Neural cell (in vitro differentiated cells): Measurements from ENCODE around the gene NALCN. TPM values are rescaled to one million over a fixed set of nuclear protein-coding genes. Genes with fewer than 3 reads are reported as not detected.

Experiments used
- H2AFZ ChIP-seq: fragments of 200-600, 300-800 bp; sonication (generic), shearing (Covaris generic); 2 replicates; pipeline ENCODE4 v1.6.0; 2014; ENCODE audit warnings: low read depth, mild to moderate bottlenecking, antibody characterized with exemption, low read length, moderate library complexity
- H3F3A ChIP-seq: fragments of 200-600 bp; shearing (Covaris generic); 2 replicates; pipeline ENCODE4 v1.6.1; 2016; ENCODE audit warnings: mild to moderate bottlenecking, moderate library complexity, mixed read lengths, antibody characterized with exemption, low read length; ENCODE audit not compliant: insufficient read depth, poor library complexity, severe bottlenecking
- H3K27ac ChIP-seq: fragments of 200-600, 300-800 bp; sonication (generic), shearing (Covaris generic); 2 replicates; pipeline ENCODE4 v1.5.1; 2014; ENCODE audit warnings: mild to moderate bottlenecking, low read length, moderate library complexity
- H3K27me3 ChIP-seq: fragments of 300-800, 200-600 bp; sonication (generic), shearing (Covaris generic); 2 replicates; pipeline ENCODE4 v1.6.0; 2014; ENCODE audit warnings: mild to moderate bottlenecking, low read depth, low read length, moderate library complexity; ENCODE audit not compliant: insufficient read depth
- H3K36me3 ChIP-seq: fragments of 300-800, 200-600 bp; sonication (generic), shearing (Covaris generic); 2 replicates; pipeline ENCODE4 v1.5.1; 2014; ENCODE audit warnings: mild to moderate bottlenecking, antibody characterized with exemption, low read length, moderate library complexity; ENCODE audit not compliant: insufficient read depth
- H3K4me2 ChIP-seq: fragments of 300-800, 200-600 bp; sonication (generic), shearing (Covaris generic); 2 replicates; pipeline ENCODE4 v1.6.0; 2014; ENCODE audit warnings: mild to moderate bottlenecking, low read length
- H3K4me3 ChIP-seq: fragments of 300-800, 200-600 bp; sonication (generic), shearing (Covaris generic); 2 replicates; pipeline ENCODE4 v1.5.1; 2014; ENCODE audit warnings: mild to moderate bottlenecking, low read length, moderate library complexity
- H3K79me2 ChIP-seq: fragments of 200-600 bp; shearing (Covaris generic); replicated peaks from 2 replicates; pipeline ENCODE4 v1.6.0; 2014; ENCODE audit warnings: mild to moderate bottlenecking, low read length, moderate library complexity; ENCODE audit not compliant: insufficient read depth
- H3K9ac ChIP-seq: fragments of 300-800, 200-600 bp; sonication (generic), shearing (Covaris generic); 2 replicates; pipeline ENCODE4 v1.6.1; 2016; ENCODE audit warnings: mild to moderate bottlenecking, low read length, mixed read lengths
- H3K9me2 ChIP-seq: fragments of 200-600 bp; shearing (Covaris generic); 2 replicates; pipeline ENCODE4 v1.6.1; 2016; ENCODE audit warnings: mild to moderate bottlenecking, low read length, mixed read lengths; ENCODE audit not compliant: insufficient read depth
- H3K9me3 ChIP-seq: fragments of 200-600, 300-800 bp; sonication (generic), shearing (Covaris generic); 2 replicates; pipeline ENCODE4 v1.6.1; 2016; ENCODE audit warnings: mild to moderate bottlenecking, mixed run types, low read length, moderate library complexity, mixed read lengths
- H4K20me1 ChIP-seq: fragments of 200-600 bp; shearing (Covaris generic); 2 replicates; pipeline ENCODE4 v1.6.1; 2016; ENCODE audit warnings: mild to moderate bottlenecking, mixed run types; ENCODE audit not compliant: insufficient read depth
- CTCF ChIP-seq: fragments of 450-650 bp; IDR thresholded peaks from 2 replicates; pipeline ENCODE4 v1.5.1; 2014; ENCODE audit warnings: antibody characterized with exemption, mild to moderate bottlenecking, moderate library complexity; ENCODE audit not compliant: poor library complexity, severe bottlenecking
- EP300 ChIP-seq: fragments of 450-650 bp; conservative IDR thresholded peaks from 2 replicates; pipeline ENCODE4 v1.6.1; 2014; ENCODE audit warnings: antibody characterized with exemption, mild to moderate bottlenecking, moderate library complexity; ENCODE audit not compliant: poor library complexity, severe bottlenecking
- EZH2 ChIP-seq: fragments of 200-600, 300-800 bp; shearing (Covaris generic), sonication (generic); IDR thresholded peaks from 2 replicates; pipeline ENCODE4 v1.6.1; 2014; ENCODE audit warnings: antibody characterized with exemption, low read length, borderline replicate concordance, mild to moderate bottlenecking; ENCODE audit not compliant: insufficient read depth, poor library complexity, severe bottlenecking
- MXI1 ChIP-seq: fragments of 450-650 bp; conservative IDR thresholded peaks from 2 replicates; pipeline ENCODE4 v1.6.1; 2014; ENCODE audit warnings: antibody characterized with exemption, mild to moderate bottlenecking; ENCODE audit not compliant: poor library complexity, severe bottlenecking
- POLR2AphosphoS5 ChIP-seq: IDR thresholded peaks from 2 replicates; pipeline ENCODE4 v1.6.1; 2012
- RAD21 ChIP-seq: fragments of 450-650 bp; conservative IDR thresholded peaks from 2 replicates; pipeline ENCODE4 v1.6.1; 2014; ENCODE audit warnings: antibody characterized with exemption, mild to moderate bottlenecking, moderate library complexity
- SMC3 ChIP-seq: fragments of 450-650 bp; conservative IDR thresholded peaks from 2 replicates; pipeline ENCODE4 v1.6.1; 2014; ENCODE audit warnings: antibody characterized with exemption, mild to moderate bottlenecking, moderate library complexity; ENCODE audit not compliant: poor library complexity
- TAF1 ChIP-seq: IDR thresholded peaks from 2 replicates; pipeline ENCODE4 v1.6.1; 2012; ENCODE audit warnings: low read depth
- polyA plus RNA-seq: library from polyadenylated mRNA; depleted of rRNA; stranded (reverse); fragments of >200 nt; gene quantifications from 2 replicates; pipeline ENCODE4 v1.2.3, GENCODE V29; 2014
- TF ChIP-seq, protein P1 (sequence below): IDR thresholded peaks from 2 replicates; pipeline ENCODE4 v1.6.1; 2012; ENCODE audit warnings: borderline replicate concordance

NALCN gene
- polyA plus RNA-seq, 1 donor from 2014 or later: 24.1 TPM

GRCh38 chr13:101343128-101343787, 73.0 kb downstream of the NALCN start:
- Histone ChIP-seq H3K36me3 (no peaks in the 10 kb centered on the region), H3K4me2 (no peak overlapping the region), H3K9me3 (no peaks in the 10 kb centered on the region), H3K9me2 (no peaks in the 10 kb centered on the region), H2AFZ (no peak overlapping the region), H3F3A (no peaks in the 10 kb centered on the region), H3K4me3 (no peak overlapping the region), H4K20me1 (no peaks in the 10 kb centered on the region), H3K27me3 (no peaks in the 10 kb centered on the region), H3K27ac (no peak overlapping the region), H3K9ac (no peak overlapping the region), H3K79me2 (no peaks in the 10 kb centered on the region)
- no peak for TF ChIP-seq CTCF
- TF ChIP-seq MXI1: no peak
- no peak for TF ChIP-seq RAD21
- no peak for TF ChIP-seq EP300
- no peak for TF ChIP-seq SMC3
- TF ChIP-seq TAF1: no peak
- no peak for TF ChIP-seq POLR2AphosphoS5
- no peak for TF ChIP-seq EZH2
- TF ChIP-seq, protein P1, sequence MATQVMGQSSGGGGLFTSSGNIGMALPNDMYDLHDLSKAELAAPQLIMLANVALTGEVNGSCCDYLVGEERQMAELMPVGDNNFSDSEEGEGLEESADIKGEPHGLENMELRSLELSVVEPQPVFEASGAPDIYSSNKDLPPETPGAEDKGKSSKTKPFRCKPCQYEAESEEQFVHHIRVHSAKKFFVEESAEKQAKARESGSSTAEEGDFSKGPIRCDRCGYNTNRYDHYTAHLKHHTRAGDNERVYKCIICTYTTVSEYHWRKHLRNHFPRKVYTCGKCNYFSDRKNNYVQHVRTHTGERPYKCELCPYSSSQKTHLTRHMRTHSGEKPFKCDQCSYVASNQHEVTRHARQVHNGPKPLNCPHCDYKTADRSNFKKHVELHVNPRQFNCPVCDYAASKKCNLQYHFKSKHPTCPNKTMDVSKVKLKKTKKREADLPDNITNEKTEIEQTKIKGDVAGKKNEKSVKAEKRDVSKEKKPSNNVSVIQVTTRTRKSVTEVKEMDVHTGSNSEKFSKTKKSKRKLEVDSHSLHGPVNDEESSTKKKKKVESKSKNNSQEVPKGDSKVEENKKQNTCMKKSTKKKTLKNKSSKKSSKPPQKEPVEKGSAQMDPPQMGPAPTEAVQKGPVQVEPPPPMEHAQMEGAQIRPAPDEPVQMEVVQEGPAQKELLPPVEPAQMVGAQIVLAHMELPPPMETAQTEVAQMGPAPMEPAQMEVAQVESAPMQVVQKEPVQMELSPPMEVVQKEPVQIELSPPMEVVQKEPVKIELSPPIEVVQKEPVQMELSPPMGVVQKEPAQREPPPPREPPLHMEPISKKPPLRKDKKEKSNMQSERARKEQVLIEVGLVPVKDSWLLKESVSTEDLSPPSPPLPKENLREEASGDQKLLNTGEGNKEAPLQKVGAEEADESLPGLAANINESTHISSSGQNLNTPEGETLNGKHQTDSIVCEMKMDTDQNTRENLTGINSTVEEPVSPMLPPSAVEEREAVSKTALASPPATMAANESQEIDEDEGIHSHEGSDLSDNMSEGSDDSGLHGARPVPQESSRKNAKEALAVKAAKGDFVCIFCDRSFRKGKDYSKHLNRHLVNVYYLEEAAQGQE: no peak

- Histone ChIP-seq H3K9ac (no peak overlapping the region), H3K4me3 (no peak overlapping the region), H3K9me3 (no peaks in the 10 kb centered on the region), H3K79me2 (no peaks in the 10 kb centered on the region), H3K27ac (no peak overlapping the region), H4K20me1 (no peaks in the 10 kb centered on the region), H2AFZ (no peak overlapping the region), H3K9me2 (no peaks in the 10 kb centered on the region), H3K36me3 (no peaks in the 10 kb centered on the region), H3K27me3 (no peaks in the 10 kb centered on the region), H3F3A (no peaks in the 10 kb centered on the region), H3K4me2 (no peak overlapping the region)
- no peak for TF ChIP-seq SMC3
- TF ChIP-seq TAF1: no peak
- no peak for TF ChIP-seq EP300
- TF ChIP-seq EZH2: no peak
- TF ChIP-seq RAD21: no peak
- TF ChIP-seq POLR2AphosphoS5: no peak
- TF ChIP-seq MXI1: no peak
- TF ChIP-seq, protein P1: no peak
- no peak for TF ChIP-seq CTCF
Measured at GRCh38 chr13:101341464-101341863, 74.8 kb downstream of the NALCN start.
